ENCODE results near the gene FMN2.

The FMN2 gene

GRCh38 chr1:240099329-240099728, 7.6 kb downstream of the FMN2 start:
- ATAC-seq, result no peak

- no peak for ATAC-seq
Measured at GRCh38 chr1:240099748-240100147, 8.1 kb downstream of the FMN2 start.

GRCh38 chr1:240100371-240100934, 8.8 kb downstream of the FMN2 start:
- no peak for ATAC-seq

- ATAC-seq, result no peak
Measured at GRCh38 chr1:240101306-240101705, 9.6 kb downstream of the FMN2 start.

- no peak for ATAC-seq
Measured at GRCh38 chr1:240101737-240102136, 10.1 kb downstream of the FMN2 start.

- no peak for ATAC-seq
Measured at GRCh38 chr1:240104672-240105071, 13.0 kb downstream of the FMN2 start.

- no peak for ATAC-seq
Measured at GRCh38 chr1:240107058-240107684, 15.5 kb downstream of the FMN2 start.

GRCh38 chr1:240109130-240109529, 17.4 kb downstream of the FMN2 start:
- ATAC-seq, result no peak

- no peak for ATAC-seq
Measured at GRCh38 chr1:240109920-240110636, 18.4 kb downstream of the FMN2 start.

GRCh38 chr1:240111558-240111957, 19.9 kb downstream of the FMN2 start:
- no peak for ATAC-seq

GRCh38 chr1:240114222-240114621, 22.5 kb downstream of the FMN2 start:
- ATAC-seq, result no peak

GRCh38 chr1:240115831-240116230, 24.1 kb downstream of the FMN2 start:
- ATAC-seq, result no peak

GRCh38 chr1:240116831-240117769, 25.4 kb downstream of the FMN2 start:
- ATAC-seq, result no peak

GRCh38 chr1:240117930-240118329, 26.2 kb downstream of the FMN2 start:
- ATAC-seq, result no peak

GRCh38 chr1:240122639-240123613, 31.2 kb downstream of the FMN2 start:
- ATAC-seq, result no peak

- no peak for ATAC-seq
Measured at GRCh38 chr1:240126821-240127220, 35.1 kb downstream of the FMN2 start.

- ATAC-seq, result no peak
Measured at GRCh38 chr1:240128366-240128765, 36.7 kb downstream of the FMN2 start.

GRCh38 chr1:240134113-240134512, 42.4 kb downstream of the FMN2 start:
- ATAC-seq, result no peak

- no peak for ATAC-seq
Measured at GRCh38 chr1:240134596-240134995, 42.9 kb downstream of the FMN2 start.

GRCh38 chr1:240136402-240136801, 44.7 kb downstream of the FMN2 start:
- no peak for ATAC-seq

- ATAC-seq, result no peak
Measured at GRCh38 chr1:240138867-240139266, 47.2 kb downstream of the FMN2 start.

GRCh38 chr1:240139511-240139910, 47.8 kb downstream of the FMN2 start:
- ATAC-seq, result no peak
